Measurements from ENCODE around the gene CBX8. TPM values are rescaled to one million over a fixed set of nuclear protein-coding genes. Genes with fewer than 3 reads are reported as not detected.

Gene CBX8
- total and polyA plus RNA-seq, 7 donors: 0.28 to 5.6 (median 1.8) TPM

DNA sequence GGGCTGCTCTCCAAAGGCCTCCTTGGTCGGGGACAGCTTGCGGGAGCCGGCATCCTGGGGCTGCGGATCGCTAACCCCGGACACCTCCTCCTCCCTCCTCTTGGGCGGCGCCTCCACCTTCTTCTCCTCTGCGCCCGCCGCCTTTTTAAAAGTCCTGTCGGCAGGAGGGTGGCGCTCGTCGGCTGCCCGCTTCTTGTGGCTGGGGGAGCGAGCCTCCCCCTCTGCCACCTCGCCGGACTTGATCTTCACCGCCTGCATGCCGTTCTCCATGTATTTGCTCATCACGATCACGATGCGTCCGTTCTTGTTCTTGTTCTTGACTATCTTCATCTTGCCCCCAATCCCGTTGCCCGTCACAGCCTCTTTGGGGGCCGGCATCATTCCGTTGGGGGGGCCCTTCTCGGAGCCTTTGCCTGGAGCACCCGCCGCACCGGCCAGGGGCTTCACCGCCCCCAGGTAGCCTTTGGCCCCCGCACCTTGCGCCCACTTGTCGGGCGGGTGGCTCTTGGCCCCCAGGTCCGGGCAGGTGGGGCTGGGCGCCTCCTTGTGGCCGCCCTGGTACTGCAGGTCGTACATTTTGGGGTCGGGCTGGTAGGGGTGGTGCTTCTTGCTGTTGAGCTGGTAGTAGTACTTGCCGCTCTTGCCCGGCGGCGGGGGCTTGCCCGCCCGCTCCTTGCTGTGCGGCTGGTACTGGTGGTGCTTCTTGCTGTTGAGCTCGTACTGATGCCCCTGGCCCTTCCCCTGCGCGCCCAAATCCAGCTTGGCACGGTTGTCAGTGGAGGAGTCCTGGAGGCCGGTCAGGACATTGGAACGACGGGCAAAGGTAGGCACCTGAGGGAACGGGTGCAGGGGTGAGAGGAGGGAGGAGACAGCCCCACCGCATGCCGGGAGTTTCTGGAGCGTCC, 37.9 kb upstream of the CBX8 start:
- Histone ChIP-seq H3K27ac (no peak overlapping the region), H3K27me3 (peaks cover 0 to 33% (median 15%) of the 10 kb centered on the region in 3 donors), H3K4me1 (peaks cover 0 to 54% (median 49%) of the 10 kb centered on the region in 4 donors), H3K9me3 (no peaks in the 10 kb centered on the region), H3K36me3 (peaks cover 9 to 26% (median 16%) of the 10 kb centered on the region in 4 donors), H3K4me3 (no peak overlapping the region)
- intact Hi-C loops (cut with DNase I): loop anchor here (5.0 kb wide), 1 partner anchor 58 kb away; the partner anchor contains the start of gene CBX2
- TF ChIP-seq POLR2AphosphoS5 (IDR thresholded peaks at IDR 0.05) (no peak), POLR2A (IDR thresholded peaks at IDR 0.05) (no peak), EP300 (IDR thresholded peaks at IDR 0.05) (no peak)
- TF ChIP-seq, protein P1, sequence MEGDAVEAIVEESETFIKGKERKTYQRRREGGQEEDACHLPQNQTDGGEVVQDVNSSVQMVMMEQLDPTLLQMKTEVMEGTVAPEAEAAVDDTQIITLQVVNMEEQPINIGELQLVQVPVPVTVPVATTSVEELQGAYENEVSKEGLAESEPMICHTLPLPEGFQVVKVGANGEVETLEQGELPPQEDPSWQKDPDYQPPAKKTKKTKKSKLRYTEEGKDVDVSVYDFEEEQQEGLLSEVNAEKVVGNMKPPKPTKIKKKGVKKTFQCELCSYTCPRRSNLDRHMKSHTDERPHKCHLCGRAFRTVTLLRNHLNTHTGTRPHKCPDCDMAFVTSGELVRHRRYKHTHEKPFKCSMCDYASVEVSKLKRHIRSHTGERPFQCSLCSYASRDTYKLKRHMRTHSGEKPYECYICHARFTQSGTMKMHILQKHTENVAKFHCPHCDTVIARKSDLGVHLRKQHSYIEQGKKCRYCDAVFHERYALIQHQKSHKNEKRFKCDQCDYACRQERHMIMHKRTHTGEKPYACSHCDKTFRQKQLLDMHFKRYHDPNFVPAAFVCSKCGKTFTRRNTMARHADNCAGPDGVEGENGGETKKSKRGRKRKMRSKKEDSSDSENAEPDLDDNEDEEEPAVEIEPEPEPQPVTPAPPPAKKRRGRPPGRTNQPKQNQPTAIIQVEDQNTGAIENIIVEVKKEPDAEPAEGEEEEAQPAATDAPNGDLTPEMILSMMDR (IDR thresholded peaks at IDR 0.05): peak; percentile 20 to 56 (median 44)
- WGBS, 2 donors: 91 to 92% methylated on average over 61 of the region's 61 CpGs
- no peak for DNase-seq

DNA sequence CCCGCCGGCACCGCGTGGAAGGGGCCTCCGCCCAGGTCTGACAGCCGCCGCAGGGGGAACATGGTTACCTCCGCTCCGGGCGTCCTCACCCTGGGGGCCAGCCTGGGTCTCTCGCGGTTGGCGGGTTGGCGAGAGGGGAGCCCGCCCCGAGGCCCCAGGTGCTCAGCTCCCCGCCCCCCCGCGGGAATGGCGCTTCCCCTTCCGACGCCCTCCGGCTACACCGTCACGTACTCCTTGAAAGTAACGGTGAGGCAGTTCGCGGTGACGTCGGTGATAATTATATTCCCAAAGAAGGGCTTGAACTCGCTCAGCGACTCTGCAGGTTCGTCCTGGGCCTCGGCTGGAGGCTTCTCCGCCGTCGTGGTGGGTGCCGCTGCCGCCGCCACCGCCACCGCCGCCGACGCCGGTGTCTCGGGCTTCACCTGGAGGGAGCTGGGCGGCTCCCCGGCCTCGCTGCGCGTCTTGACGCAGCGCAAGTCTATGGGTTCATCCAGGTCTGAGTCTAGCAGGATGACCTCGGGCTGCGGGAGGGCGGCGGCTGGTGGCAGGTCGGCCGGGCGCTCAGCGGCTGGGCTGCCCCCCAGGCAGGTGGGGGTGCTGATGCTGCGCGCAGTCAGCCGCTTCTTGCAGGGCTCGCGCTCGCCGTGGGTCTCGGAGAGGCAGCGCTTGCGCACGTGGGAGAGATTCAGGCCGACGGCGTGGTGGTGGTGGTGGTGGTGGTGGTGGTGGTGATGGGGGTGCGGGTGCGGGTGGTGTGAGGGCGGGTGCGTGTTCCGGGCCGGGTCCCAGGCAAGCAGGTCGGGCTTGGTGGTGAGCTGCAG, 37.1 kb upstream of the CBX8 start:
- no peak overlapping the region for H3K4me3 ChIP-seq
- H3K36me3 ChIP-seq: peaks cover 9 to 26% (median 16%) of the 10 kb centered on the region in 4 donors
- intact Hi-C loops (cut with DNase I): no loop called here
- 92 to 94% methylated on average over 83 of the region's 83 CpGs for WGBS, 2 donors
- H3K4me1 ChIP-seq: peaks cover 0 to 50% (median 45%) of the 10 kb centered on the region in 4 donors
- H3K27ac ChIP-seq: no peak overlapping the region
- peaks cover 0 to 30% (median 15%) of the 10 kb centered on the region in 3 donors for H3K27me3 ChIP-seq
- H3K9me3 ChIP-seq: no peaks in the 10 kb centered on the region
- TF ChIP-seq POLR2AphosphoS5 (IDR thresholded peaks at IDR 0.05) (no peak), EP300 (IDR thresholded peaks at IDR 0.05) (no peak), POLR2A (IDR thresholded peaks at IDR 0.05) (no peak)
- TF ChIP-seq, protein P1 (IDR thresholded peaks at IDR 0.05): no peak
- no peak for DNase-seq

GRCh38 chr17:79833110-79833450, 36.2 kb upstream of the CBX8 start:
- DNase-seq: no peak
- Histone ChIP-seq H3K9me3 (no peaks in the 10 kb centered on the region), H3K36me3 (peaks cover 9 to 26% (median 16%) of the 10 kb centered on the region in 4 donors), H3K4me1 (peaks cover 0 to 48% (median 44%) of the 10 kb centered on the region in 4 donors), H3K27me3 (peaks cover 0 to 30% (median 15%) of the 10 kb centered on the region in 3 donors), H3K27ac (no peak overlapping the region), H3K4me3 (peak overlapping the region in 1 of 4 donors; percentile 38)
- TF ChIP-seq POLR2AphosphoS5 (IDR thresholded peaks at IDR 0.05) (no peak), EP300 (IDR thresholded peaks at IDR 0.05) (no peak), POLR2A (IDR thresholded peaks at IDR 0.05) (no peak)
- TF ChIP-seq, protein P1 (IDR thresholded peaks at IDR 0.05): no peak
- WGBS, 2 donors: 62 to 86% methylated on average over 7 of the region's 7 CpGs
- intact Hi-C loops (cut with DNase I): no loop called here

GRCh38 chr17:79832218-79833109, 35.6 kb upstream of the CBX8 start:
- WGBS, 2 donors: 12 to 28% methylated on average over 72 of the region's 72 CpGs
- peaks cover 9 to 26% (median 16%) of the 10 kb centered on the region in 4 donors for H3K36me3 ChIP-seq
- intact Hi-C loops (cut with DNase I): no loop called here
- TF ChIP-seq, protein P1 (IDR thresholded peaks at IDR 0.05): no peak
- TF ChIP-seq POLR2AphosphoS5 (IDR thresholded peaks at IDR 0.05): no peak
- TF ChIP-seq EP300 (IDR thresholded peaks at IDR 0.05): no peak
- TF ChIP-seq POLR2A (IDR thresholded peaks at IDR 0.05): no peak
- H3K4me1 ChIP-seq: peaks cover 0 to 42% (median 38%) of the 10 kb centered on the region in 4 donors
- DNase-seq: peak; percentile 67
- H3K27ac ChIP-seq: peak overlapping the region in 3 of 4 donors; percentile 18 to 64 (median 51)
- peaks cover 0 to 31% (median 15%) of the 10 kb centered on the region in 3 donors for H3K27me3 ChIP-seq
- peak overlapping the region in 2 of 4 donors; percentile 35 to 38 for H3K4me3 ChIP-seq
- no peaks in the 10 kb centered on the region for H3K9me3 ChIP-seq

Data from sigmoid colon (tissue), 7 donors.